Panc1 (cell line): Measurements from ENCODE around the gene TAS2R9.

Experiments used
- CTCF ChIP-seq: fragments of 450-650 bp; IDR thresholded peaks from 2 replicates; pipeline ENCODE4 v1.5.1; 2017; ENCODE audit warnings: mild to moderate bottlenecking
- POLR2AphosphoS5 ChIP-seq: IDR thresholded peaks from 2 replicates; pipeline ENCODE4 v1.6.1; 2012; ENCODE audit warnings: mild to moderate bottlenecking, low read depth, low read length, moderate library complexity

- TF ChIP-seq CTCF (no peak), POLR2AphosphoS5 (no peak)
Measured at GRCh38 chr12:10851243-10851858, 41.4 kb upstream of the TAS2R9 start.
